ENCODE data around the gene GGTLC2.

Gene GGTLC2

DNA sequence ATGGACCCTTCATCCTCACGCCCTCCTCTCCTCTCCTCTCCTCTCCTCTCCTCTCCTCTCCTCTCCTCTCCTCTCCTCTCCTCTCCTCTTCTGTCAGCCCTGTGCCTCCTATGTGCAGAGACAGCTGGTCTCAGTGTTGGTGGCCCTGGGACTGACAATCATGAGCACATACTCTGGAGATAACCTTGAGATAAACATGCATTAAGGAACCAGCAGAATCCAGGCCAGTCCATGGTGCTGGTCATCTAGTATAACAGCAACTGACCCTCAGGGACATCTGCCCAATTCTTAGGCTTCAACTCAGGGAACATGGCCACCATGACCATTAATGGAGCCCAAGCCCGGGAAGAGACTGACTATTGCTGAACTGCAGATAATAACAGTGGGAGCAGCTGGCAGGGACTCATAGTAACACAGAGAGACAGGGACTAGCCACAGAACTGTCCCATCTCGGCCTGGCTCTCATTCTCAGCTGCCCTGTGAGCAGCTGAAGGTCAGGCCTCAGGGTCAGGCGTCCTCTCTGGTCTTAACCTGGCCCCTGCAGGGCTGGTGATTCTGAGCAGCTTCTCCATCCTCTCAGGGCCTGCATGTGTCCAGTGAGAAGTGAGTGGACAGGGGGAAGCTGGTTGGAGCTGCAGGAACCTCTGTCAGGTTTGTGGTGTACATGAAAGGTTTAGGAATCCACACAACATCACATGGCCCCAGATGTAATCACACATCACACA lies 45.4 kb downstream of the GGTLC2 start:
- DNase-seq (ENCODE audit: low spot score), result no peak

- no peak for DNase-seq (ENCODE audit: low spot score)
These were observed 46.6 kb downstream of the GGTLC2 start for GRCh38 chr22:22691055-22691454.

DNA sequence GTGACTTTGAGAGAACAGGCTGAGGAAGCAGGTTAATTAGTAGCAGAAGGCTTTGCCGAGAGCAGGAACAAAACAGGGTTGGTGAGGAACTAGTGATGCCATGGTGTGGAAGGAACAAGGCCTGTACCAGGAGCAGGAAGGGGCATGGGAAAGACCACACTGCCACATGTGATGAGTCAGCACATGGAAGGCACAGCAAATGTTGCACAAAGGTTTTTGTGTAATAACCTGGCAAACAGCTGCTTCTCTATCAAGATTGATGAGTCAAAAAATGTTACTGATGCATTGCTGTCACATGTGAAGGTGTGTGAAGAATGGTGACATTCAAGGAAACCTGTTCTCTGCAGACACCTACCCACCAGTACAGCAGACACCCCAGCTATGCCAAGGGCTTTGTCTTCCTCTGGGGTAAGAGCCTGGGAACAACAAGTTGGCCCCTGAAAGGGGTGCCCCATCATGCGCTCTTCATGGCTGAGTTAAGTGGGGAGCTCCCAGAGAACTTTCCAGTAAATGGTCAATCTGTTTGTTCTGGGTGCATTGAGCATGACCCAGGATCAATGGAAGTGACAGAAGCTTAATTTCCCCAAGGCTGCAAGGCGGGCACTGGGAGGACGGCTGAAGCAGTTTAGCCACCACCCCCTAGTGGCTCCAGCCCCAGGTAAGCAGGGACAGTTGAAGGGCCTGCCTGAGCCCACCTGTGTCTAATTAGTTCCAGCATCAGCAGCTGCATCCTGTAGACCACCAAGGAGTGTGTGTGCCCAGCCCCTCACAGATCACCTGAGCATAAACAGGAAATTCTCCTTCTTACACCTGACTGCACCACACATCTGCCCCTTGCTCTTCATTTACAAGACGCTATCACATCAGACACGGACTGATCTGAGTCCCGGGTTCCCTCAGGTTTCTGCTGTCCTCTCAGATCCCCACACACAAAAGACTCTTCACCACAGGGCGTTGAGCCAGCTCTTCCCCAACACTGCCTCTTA lies 47.6 kb downstream of the GGTLC2 start:
- no peak for DNase-seq (ENCODE audit: low spot score)

DNA sequence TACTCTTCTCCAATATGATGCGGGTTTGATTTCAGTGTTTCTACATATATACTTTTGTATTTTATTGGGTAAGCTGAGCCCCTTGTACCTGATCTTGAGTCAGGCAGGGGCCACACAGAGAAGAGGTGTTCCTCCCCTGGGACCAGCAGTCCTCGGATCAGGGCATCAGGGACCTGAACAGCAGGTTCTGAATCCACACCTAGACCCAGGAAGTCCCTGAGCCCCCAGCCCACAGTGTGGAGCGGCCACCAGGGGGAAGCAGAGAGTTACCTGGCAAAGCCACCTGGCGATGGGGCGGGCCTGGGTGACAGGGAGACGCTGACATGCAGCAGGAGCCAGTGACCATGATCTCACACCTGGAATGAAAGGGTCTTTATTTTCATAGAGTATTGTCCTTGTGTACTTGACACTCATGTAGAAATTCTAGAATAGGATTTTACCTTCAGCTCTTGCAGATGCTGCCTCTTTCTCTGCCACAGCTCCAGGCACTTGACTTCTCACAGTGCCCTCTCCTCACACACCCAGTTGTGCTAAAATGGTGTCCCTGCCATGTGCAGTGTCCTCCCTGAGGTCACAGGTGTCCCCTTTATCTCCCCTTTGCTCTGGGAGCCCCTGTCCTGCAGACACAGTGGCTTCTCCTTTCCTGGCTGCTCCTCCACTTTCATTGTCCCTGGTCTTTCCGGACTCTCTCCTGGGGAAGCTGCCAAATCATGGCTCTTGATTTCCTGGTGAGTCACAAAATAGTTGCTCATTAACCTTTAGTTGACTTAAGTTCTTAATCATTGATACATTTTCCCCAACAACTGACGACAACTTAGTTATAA lies 48.5 kb downstream of the GGTLC2 start:
- DNase-seq (ENCODE audit: low spot score), result peak; percentile 26

DNA sequence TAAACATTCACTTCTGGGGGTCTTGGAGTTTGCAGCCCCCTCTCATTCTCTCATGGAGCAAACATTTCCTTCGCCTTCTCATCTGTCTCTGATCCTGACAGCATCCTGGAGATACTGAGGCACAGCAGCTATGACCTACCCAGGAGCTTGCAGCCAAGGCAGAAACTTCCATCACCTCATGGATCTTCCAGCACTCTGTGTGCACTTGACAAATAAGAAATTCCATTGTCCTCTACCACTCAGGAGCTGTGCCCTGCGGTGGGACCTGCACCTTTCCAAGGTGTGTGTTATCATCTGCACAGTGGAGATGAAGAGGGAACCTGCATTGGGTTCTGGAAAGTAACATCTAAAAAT lies 49.1 kb downstream of the GGTLC2 start:
- DNase-seq (ENCODE audit: low spot score), result no peak

DNA sequence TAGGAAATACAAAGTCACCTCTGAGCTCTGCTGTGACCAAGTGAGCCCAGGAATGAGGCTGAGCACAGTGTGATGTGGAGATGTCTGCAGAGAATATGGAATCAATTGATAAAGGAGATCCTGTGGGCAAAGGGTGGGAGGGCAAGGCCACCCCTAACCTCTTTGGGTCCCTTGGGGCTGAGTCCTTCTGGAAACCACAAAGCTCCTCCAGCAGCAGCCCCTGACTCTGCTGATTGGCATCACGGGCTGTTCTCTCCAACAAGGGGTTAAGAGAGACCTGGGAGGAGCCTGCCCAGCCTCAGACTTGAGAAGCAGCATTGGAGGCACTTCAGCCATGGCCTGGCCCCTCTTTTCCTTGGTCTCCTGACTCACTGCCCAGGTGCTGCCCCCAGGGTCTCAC lies 49.7 kb downstream of the GGTLC2 start:
- no peak for DNase-seq (ENCODE audit: low spot score)

DNA sequence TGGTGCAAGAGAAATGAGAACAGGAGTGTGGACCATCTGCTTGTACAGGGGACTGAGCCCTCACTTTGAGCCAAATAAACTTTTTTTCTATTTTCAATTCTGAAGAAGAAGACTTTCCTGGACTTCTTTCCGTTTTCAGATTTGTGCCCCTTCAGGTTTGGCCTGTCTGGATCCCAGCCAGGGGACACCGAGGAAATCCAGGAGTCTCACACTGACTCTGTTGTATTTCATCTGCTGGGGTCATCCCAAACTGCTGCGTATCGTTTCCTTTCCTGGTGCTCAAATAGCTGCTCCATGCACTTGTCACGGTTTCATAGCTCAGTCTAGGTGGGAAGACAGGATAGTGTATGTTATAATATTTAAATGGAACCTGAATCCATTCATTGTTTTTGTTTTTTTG lies 51.7 kb downstream of the GGTLC2 start:
- DNase-seq (ENCODE audit: low spot score), result no peak

Small RNA genes within 50 kb of the gene (small RNA-seq; reads per million reads assigned to genes)
- gene AC244250.2 (0 reads per million in 2 experiments), gene IGLV3-29 (0 reads per million in 2 experiments), gene IGLVVI-25-1 (0 reads per million in 2 experiments)
